GM13976 (cell line): ENCODE results near the gene SOBP.

ENCODE experiments used
- DNase-seq: peaks from one replicate; pipeline ENCODE4 v3.0.0; 2012; ENCODE audit warnings: low spot score
- CTCF ChIP-seq: IDR thresholded peaks from 2 replicates; pipeline ENCODE4 v1.5.1; 2012; ENCODE audit warnings: borderline replicate concordance, mild to moderate bottlenecking; ENCODE audit not compliant: insufficient read depth; ENCODE audit errors: extremely low read depth, missing control alignments, control extremely low read depth
- in situ Hi-C: fragments of 300-500 bp; cut with MboI; formaldehyde crosslinking; loops from one replicate; pipeline ENCODE4 v1.12.0; 2022; ENCODE audit warnings: low sequenced_read_pairs, mixed read lengths, inconsistent platforms; ENCODE audit not compliant: unreplicated experiment

The SOBP gene

GRCh38 chr6:107656401-107656800, 166.5 kb downstream of the SOBP start:
- no peak for DNase-seq
- in situ Hi-C loops: loop anchor here (25.0 kb wide), 1 partner anchor 344 kb away; no protein-coding TSS in a partner anchor
- no peak for TF ChIP-seq CTCF

DNA sequence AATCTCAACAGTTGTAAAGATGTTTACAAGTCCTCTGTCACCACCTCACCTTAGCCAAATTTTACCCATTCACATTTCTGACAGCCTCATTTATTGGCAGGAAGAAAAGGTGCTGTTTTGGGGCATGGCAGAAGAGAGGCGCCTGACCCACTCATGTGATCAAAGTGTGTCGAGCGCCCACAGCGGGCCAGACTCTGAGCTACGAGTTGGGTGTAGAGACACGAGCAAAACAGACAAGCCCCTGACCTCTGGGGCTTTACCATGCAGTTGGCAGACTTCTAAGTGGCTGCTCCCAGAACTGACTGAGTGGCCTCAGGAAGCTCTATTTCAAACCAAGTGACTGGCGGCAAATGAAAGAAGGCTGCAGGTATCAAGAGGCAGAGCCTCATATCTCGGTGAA, 167.0 kb downstream of the SOBP start:
- in situ Hi-C loops: loop anchor here (25.0 kb wide), 1 partner anchor 345 kb away; no protein-coding TSS in a partner anchor
- no peak for DNase-seq
- no peak for TF ChIP-seq CTCF

GRCh38 chr6:107657373-107657754, 167.4 kb downstream of the SOBP start:
- no peak for DNase-seq
- in situ Hi-C loops: loop anchor here (25.0 kb wide), 1 partner anchor 345 kb away; no protein-coding TSS in a partner anchor
- no peak for TF ChIP-seq CTCF

DNA sequence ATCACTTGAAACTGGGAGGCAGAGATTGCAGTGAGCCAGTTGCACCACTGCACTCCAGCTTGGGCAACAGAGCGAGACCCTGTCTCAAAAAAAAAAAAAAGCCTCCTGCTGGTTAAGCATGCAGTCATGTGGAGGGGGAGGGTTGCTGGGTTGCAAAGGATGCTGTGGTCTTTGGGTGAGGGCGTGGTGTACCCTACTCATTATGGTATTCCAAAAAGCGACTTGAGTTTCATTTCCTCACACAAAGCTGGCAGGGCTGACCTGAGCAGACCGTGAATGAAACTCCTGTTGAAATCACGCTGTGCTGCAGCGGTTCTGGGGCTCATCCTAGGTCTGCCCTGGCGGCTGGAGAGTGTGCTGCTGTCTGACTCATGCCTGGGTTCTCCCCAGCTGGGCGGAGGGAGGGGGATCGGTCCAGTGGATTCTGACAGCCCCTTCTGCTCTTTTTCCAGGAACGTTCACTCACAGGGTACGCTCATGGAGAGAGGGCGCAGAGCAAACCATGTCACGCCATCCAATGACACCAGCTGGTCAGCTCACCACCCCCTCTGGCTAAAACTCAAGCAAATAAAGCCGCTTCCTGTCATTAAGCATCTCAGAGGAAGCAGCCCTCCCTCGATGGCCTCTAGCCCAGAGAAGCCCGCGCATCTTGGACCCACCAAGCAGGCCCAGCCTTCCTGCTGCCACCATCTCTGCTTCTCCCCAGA, 168.0 kb downstream of the SOBP start:
- TF ChIP-seq CTCF: no peak
- in situ Hi-C loops: loop anchor here (25.0 kb wide), 1 partner anchor 346 kb away; no protein-coding TSS in a partner anchor
- DNase-seq: peak; percentile 61

- in situ Hi-C loops: loop anchor here (25.0 kb wide), 1 partner anchor 347 kb away; no protein-coding TSS in a partner anchor
Observed at GRCh38 chr6:107658920-107659865, 169.3 kb downstream of the SOBP start.

DNA sequence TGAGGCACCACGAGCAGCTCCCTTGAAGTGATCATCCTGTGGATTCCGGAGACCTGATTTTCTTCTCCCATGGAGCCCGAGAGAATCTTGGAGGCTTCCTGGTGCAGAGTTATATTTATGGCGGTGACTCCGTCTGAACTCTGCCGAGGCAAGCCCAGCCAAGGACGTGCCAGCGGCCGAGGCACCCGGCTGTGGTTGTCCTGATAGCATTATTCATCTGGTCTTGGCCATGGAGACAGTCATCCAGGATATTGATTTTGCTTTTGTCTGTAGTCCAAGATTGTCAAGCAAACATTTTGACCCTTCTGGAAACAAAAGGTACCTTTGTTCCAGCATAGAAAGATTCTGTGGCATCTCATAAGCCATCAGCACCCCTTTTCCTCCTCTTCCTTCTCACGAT, 170.9 kb downstream of the SOBP start:
- DNase-seq: no peak
- in situ Hi-C loops: loop anchor here (25.0 kb wide), 1 partner anchor 349 kb away; no protein-coding TSS in a partner anchor

More at GRCh38 chr6:107658920-107659865, 169.3 kb downstream of the SOBP start:
- TF ChIP-seq CTCF: no peak
- DNase-seq: no peak

More for the DNA sequence above, 170.9 kb downstream of the SOBP start:
- TF ChIP-seq CTCF: no peak
